SU-DHL-6 (cell line): ENCODE data around the gene DTHD1.

ENCODE experiments used
- H2AFZ ChIP-seq: fragments of 200-600 bp; sonication (generic); 2 replicates; pipeline ENCODE4 v1.6.1; 2014; ENCODE audit warnings: low read depth, mild to moderate bottlenecking, moderate library complexity, mixed read lengths, antibody characterized with exemption, low read length; ENCODE audit not compliant: severe bottlenecking
- H3F3A ChIP-seq: fragments of 200-600 bp; shearing (Covaris generic); 2 replicates; pipeline ENCODE4 v1.6.0; 2016; ENCODE audit warnings: antibody characterized with exemption, mild to moderate bottlenecking; ENCODE audit not compliant: insufficient read depth
- H3K27ac ChIP-seq: fragments of 200-600 bp; sonication (generic); 2 replicates; pipeline ENCODE4 v1.5.1; 2016; ENCODE audit warnings: low read depth, mild to moderate bottlenecking, low read length, moderate library complexity, mixed read lengths
- H3K27me3 ChIP-seq: fragments of 200-600 bp; sonication (generic), shearing (Covaris generic); 2 replicates; pipeline ENCODE4 v1.6.0; 2014; ENCODE audit warnings: mild to moderate bottlenecking, low read length
- H3K36me3 ChIP-seq: fragments of 200-600 bp; sonication (generic); 2 replicates; pipeline ENCODE4 v1.6.1; 2014; ENCODE audit warnings: mild to moderate bottlenecking, low read length, mixed read lengths
- H3K4me2 ChIP-seq: fragments of 300-600, 200-600 bp; shearing (Covaris generic), sonication (generic); 2 replicates; pipeline ENCODE4 v1.6.0; 2014; ENCODE audit warnings: low read length, low read depth, mild to moderate bottlenecking; ENCODE audit not compliant: poor library complexity, severe bottlenecking
- H3K4me3 ChIP-seq: fragments of 200-600 bp; sonication (generic); 2 replicates; pipeline ENCODE4 v1.5.1; 2014; ENCODE audit warnings: antibody characterized with exemption, low read length, mild to moderate bottlenecking, mixed read lengths; ENCODE audit not compliant: insufficient read depth, poor library complexity, severe bottlenecking
- H3K79me2 ChIP-seq: fragments of 200-600 bp; sonication (generic); 2 replicates; pipeline ENCODE4 v1.6.1; 2014; ENCODE audit warnings: mild to moderate bottlenecking, low read length, moderate library complexity; ENCODE audit not compliant: insufficient read depth
- H3K9ac ChIP-seq: fragments of 200-600 bp; sonication (generic); 2 replicates; pipeline ENCODE4 v1.7.0; 2014; ENCODE audit warnings: mild to moderate bottlenecking, low read length
- H3K9me2 ChIP-seq: fragments of 200-600 bp; sonication (generic); replicated peaks from 2 replicates; pipeline ENCODE4 v1.6.1; 2014; ENCODE audit warnings: low read length; ENCODE audit not compliant: insufficient read depth
- H3K9me3 ChIP-seq: fragments of 200-600 bp; sonication (generic); 2 replicates; pipeline ENCODE4 v1.6.1; 2014; ENCODE audit warnings: low read length, mixed read lengths; ENCODE audit not compliant: insufficient read depth
- H4K20me1 ChIP-seq: fragments of 200-600 bp; sonication (generic); 2 replicates; pipeline ENCODE4 v1.6.1; 2014; ENCODE audit warnings: low read depth, mild to moderate bottlenecking, antibody characterized with exemption, low read length, moderate library complexity, mixed read lengths
- CTCF ChIP-seq: fragments of 200-600 bp; sonication (generic); IDR thresholded peaks from one replicate; pipeline ENCODE4 v1.5.1; 2017; ENCODE audit warnings: antibody characterized with exemption, mild to moderate bottlenecking, low read length, moderate library complexity; ENCODE audit not compliant: insufficient read depth, poor library complexity, severe bottlenecking
- EZH2phosphoT487 ChIP-seq: fragments of 200-600 bp; sonication (generic), shearing (Covaris generic); conservative IDR thresholded peaks from 2 replicates; pipeline ENCODE4 v1.6.1; 2018; ENCODE audit warnings: mild to moderate bottlenecking, antibody characterized with exemption, low read length, moderate library complexity, mixed read lengths

DTHD1 gene

GRCh38 chr4:36310793-36311192, 29.4 kb downstream of the DTHD1 start:
- H3F3A ChIP-seq, result no peaks in the 10 kb centered on the region
- no peaks in the 10 kb centered on the region for H3K36me3 ChIP-seq
- no peak overlapping the region for H3K9ac ChIP-seq
- H2AFZ ChIP-seq, result no peak overlapping the region
- TF ChIP-seq CTCF, result no peak
- no peak for TF ChIP-seq EZH2phosphoT487
- no peaks in the 10 kb centered on the region for H3K79me2 ChIP-seq
- no peaks in the 10 kb centered on the region for H3K9me3 ChIP-seq
- H3K4me3 ChIP-seq, result no peak overlapping the region
- no peaks in the 10 kb centered on the region for H4K20me1 ChIP-seq
- no peaks in the 10 kb centered on the region for H3K27me3 ChIP-seq
- no peak overlapping the region for H3K27ac ChIP-seq
- H3K4me2 ChIP-seq, result no peak overlapping the region
- no peaks in the 10 kb centered on the region for H3K9me2 ChIP-seq

GRCh38 chr4:36312511-36312910, 31.1 kb downstream of the DTHD1 start:
- no peak overlapping the region for H3K4me2 ChIP-seq
- H3K27me3 ChIP-seq, result no peaks in the 10 kb centered on the region
- H3K9ac ChIP-seq, result no peak overlapping the region
- no peaks in the 10 kb centered on the region for H4K20me1 ChIP-seq
- TF ChIP-seq EZH2phosphoT487, result no peak
- TF ChIP-seq CTCF, result no peak
- H3K9me2 ChIP-seq, result no peaks in the 10 kb centered on the region
- no peaks in the 10 kb centered on the region for H3K36me3 ChIP-seq
- no peak overlapping the region for H3K4me3 ChIP-seq
- no peaks in the 10 kb centered on the region for H3K79me2 ChIP-seq
- no peaks in the 10 kb centered on the region for H3K9me3 ChIP-seq
- H3K27ac ChIP-seq, result no peak overlapping the region
- H2AFZ ChIP-seq, result no peak overlapping the region
- H3F3A ChIP-seq, result no peaks in the 10 kb centered on the region

- no peaks in the 10 kb centered on the region for H3K36me3 ChIP-seq
- no peak overlapping the region for H3K4me2 ChIP-seq
- H3K4me3 ChIP-seq, result no peak overlapping the region
- H3K79me2 ChIP-seq, result no peaks in the 10 kb centered on the region
- H4K20me1 ChIP-seq, result no peaks in the 10 kb centered on the region
- H3F3A ChIP-seq, result no peaks in the 10 kb centered on the region
- H3K27ac ChIP-seq, result no peak overlapping the region
- H3K9me2 ChIP-seq, result no peaks in the 10 kb centered on the region
- no peak overlapping the region for H3K9ac ChIP-seq
- TF ChIP-seq EZH2phosphoT487, result no peak
- no peak for TF ChIP-seq CTCF
- no peaks in the 10 kb centered on the region for H3K27me3 ChIP-seq
- H3K9me3 ChIP-seq, result no peaks in the 10 kb centered on the region
- no peak overlapping the region for H2AFZ ChIP-seq
Observed at GRCh38 chr4:36313301-36313700, 31.9 kb downstream of the DTHD1 start.
